GM21717 (cell line): Measurements from ENCODE around the gene C3orf18.

Experiments used
- ATAC-seq: cut with Tn5 transposase; IDR thresholded peaks from one replicate; pipeline ENCODE4 v1.9.1; 2021; ENCODE audit warnings: mild to moderate bottlenecking, moderate library complexity; ENCODE audit not compliant: unreplicated experiment

C3orf18 gene

GRCh38 chr3:50567386-50568167, at the start of gene C3orf18:
Gene C3orf18, minus strand, starts transcription at chr3:50567747. Its CDS starts 2,048 bp downstream, at chr3:50565699.
- ATAC-seq = peak; percentile 73

- ATAC-seq = peak; percentile 63
Measured at GRCh38 chr3:50616770-50617095, 49.2 kb upstream of the C3orf18 start.

GRCh38 chr3:50616003-50616769, 48.6 kb upstream of the C3orf18 start:
- peak; percentile 33 for ATAC-seq

- no peak for ATAC-seq
Measured at GRCh38 chr3:50615190-50615589, 47.6 kb upstream of the C3orf18 start.

GRCh38 chr3:50612970-50613846, 45.7 kb upstream of the C3orf18 start:
- no peak for ATAC-seq

GRCh38 chr3:50612234-50612882, 44.8 kb upstream of the C3orf18 start:
- ATAC-seq = no peak

- ATAC-seq = peak; percentile 74
Measured at GRCh38 chr3:50611464-50612233, 44.1 kb upstream of the C3orf18 start, which contains the start of gene CISH. Gene CISH, minus strand, starts transcription at chr3:50611774. Its CDS starts 124 bp downstream, at chr3:50611650.

GRCh38 chr3:50610992-50611463, 43.5 kb upstream of the C3orf18 start:
- no peak for ATAC-seq

- ATAC-seq = no peak
Measured at GRCh38 chr3:50610181-50610971, 42.8 kb upstream of the C3orf18 start.

GRCh38 chr3:50609763-50610085, 42.2 kb upstream of the C3orf18 start:
- no peak for ATAC-seq

- no peak for ATAC-seq
Measured at GRCh38 chr3:50609071-50609762, 41.7 kb upstream of the C3orf18 start.

GRCh38 chr3:50608278-50608677, 40.7 kb upstream of the C3orf18 start:
- ATAC-seq = no peak

GRCh38 chr3:50607271-50608091, 39.9 kb upstream of the C3orf18 start:
- ATAC-seq = no peak

- no peak for ATAC-seq
Measured at GRCh38 chr3:50606596-50606995, 39.0 kb upstream of the C3orf18 start.

- no peak for ATAC-seq
Measured at GRCh38 chr3:50605901-50606326, 38.4 kb upstream of the C3orf18 start.

- no peak for ATAC-seq
Measured at GRCh38 chr3:50604628-50605588, 37.4 kb upstream of the C3orf18 start.
